GM12875 (cell line): ENCODE data around the gene TRO.

ENCODE experiments used
- H3K4me3 ChIP-seq: one replicate; pipeline ENCODE4 v1.5.1; 2011; ENCODE audit warnings: low read depth, low read length, control low read depth
- CTCF ChIP-seq: IDR thresholded peaks from 2 replicates; pipeline ENCODE4 v1.5.1; 2011; ENCODE audit warnings: low read depth, mild to moderate bottlenecking, control low read depth, inconsistent platforms, low read length, moderate library complexity, borderline replicate concordance; ENCODE audit not compliant: insufficient read depth

The TRO gene

GRCh38 chrX:54922547-54922946, 1.9 kb downstream of the TRO start:
- H3K4me3 ChIP-seq: no peak overlapping the region
- no peak for TF ChIP-seq CTCF

- TF ChIP-seq CTCF: no peak
- no peak overlapping the region for H3K4me3 ChIP-seq
These were observed 2.8 kb downstream of the TRO start for GRCh38 chrX:54923376-54923775.

GRCh38 chrX:54926978-54927377, 6.4 kb downstream of the TRO start:
- TF ChIP-seq CTCF: no peak
- H3K4me3 ChIP-seq: no peak overlapping the region

GRCh38 chrX:54928876-54929275, 8.3 kb downstream of the TRO start:
- TF ChIP-seq CTCF: no peak
- H3K4me3 ChIP-seq: no peak overlapping the region

- TF ChIP-seq CTCF: no peak
- H3K4me3 ChIP-seq: no peak overlapping the region
These were observed 9.8 kb downstream of the TRO start for GRCh38 chrX:54930291-54931049.

- no peak overlapping the region for H3K4me3 ChIP-seq
- TF ChIP-seq CTCF: no peak
These were observed 10.5 kb downstream of the TRO start for GRCh38 chrX:54931107-54931506.

- TF ChIP-seq CTCF: no peak
- no peak overlapping the region for H3K4me3 ChIP-seq
These were observed 12.7 kb downstream of the TRO start for GRCh38 chrX:54933150-54933826.
